Ascending aorta (tissue), 2 donors: ENCODE results near the gene TAF6. TPM values are rescaled to one million over a fixed set of nuclear protein-coding genes. Genes with fewer than 3 reads are reported as not detected.
A peak's percentile ranks its signal among the peaks of the same experiment; 100 is the strongest.

Source experiments
- DNase-seq, 2 donors: peaks; one replicate each; pipeline ENCODE4 v3.0.0-alpha.2; 2019; ENCODE audit warnings: low spot score in 2 of 2
- H3K27ac ChIP-seq, 2 donors: fragments of 200-600 bp; sonication (generic); one replicate each; pipeline ENCODE4 v1.5.1; 2016 to 2017; ENCODE audit warnings: mild to moderate bottlenecking in 1 of 2
- H3K27me3 ChIP-seq: fragments of 200-600 bp; sonication (generic); one replicate; pipeline ENCODE4 v1.5.1; 2017
- H3K36me3 ChIP-seq, 2 donors: fragments of 200-600 bp; sonication (generic); one replicate each; pipeline ENCODE4 v1.5.1; 2016
- H3K4me1 ChIP-seq, 2 donors: fragments of 200-600 bp; sonication (generic); one replicate each; pipeline ENCODE4 v1.5.1; 2016 to 2017; ENCODE audit warnings: mild to moderate bottlenecking in 1 of 2
- H3K4me3 ChIP-seq, 2 donors: fragments of 200-600 bp; sonication (generic); one replicate each; pipeline ENCODE4 v1.5.1; 2016 to 2017; ENCODE audit warnings: mild to moderate bottlenecking in 1 of 2
- H3K9me3 ChIP-seq, 2 donors: fragments of 200-600 bp; sonication (generic); one replicate each; pipeline ENCODE4 v1.5.1; 2016
- CTCF ChIP-seq, 3 experiments: fragments of 200-600 bp in 2 of 3; fragments of 450-650 bp in 1 of 3; sonication (generic) in 2 of 3; IDR thresholded peaks; one replicate each; pipeline ENCODE4 v1.5.1; 2016 to 2019; ENCODE audit warnings: antibody characterized with exemption in 3 of 3, mild to moderate bottlenecking in 1 of 3, moderate library complexity in 1 of 3
- intact Hi-C: fragments of 100-400 bp; cut with DNase I; formaldehyde crosslinking; loops from one replicate; pipeline ENCODE4 v1.15.1; 2023
- total RNA-seq: library from RNA; depleted of rRNA; stranded (reverse); fragments of >200 nt; gene quantifications from one replicate; pipeline ENCODE4 v1.1.0, GENCODE V29; 2016

TAF6 gene
- total RNA-seq, 1 donor from 2014 or later = 103 TPM

DNA sequence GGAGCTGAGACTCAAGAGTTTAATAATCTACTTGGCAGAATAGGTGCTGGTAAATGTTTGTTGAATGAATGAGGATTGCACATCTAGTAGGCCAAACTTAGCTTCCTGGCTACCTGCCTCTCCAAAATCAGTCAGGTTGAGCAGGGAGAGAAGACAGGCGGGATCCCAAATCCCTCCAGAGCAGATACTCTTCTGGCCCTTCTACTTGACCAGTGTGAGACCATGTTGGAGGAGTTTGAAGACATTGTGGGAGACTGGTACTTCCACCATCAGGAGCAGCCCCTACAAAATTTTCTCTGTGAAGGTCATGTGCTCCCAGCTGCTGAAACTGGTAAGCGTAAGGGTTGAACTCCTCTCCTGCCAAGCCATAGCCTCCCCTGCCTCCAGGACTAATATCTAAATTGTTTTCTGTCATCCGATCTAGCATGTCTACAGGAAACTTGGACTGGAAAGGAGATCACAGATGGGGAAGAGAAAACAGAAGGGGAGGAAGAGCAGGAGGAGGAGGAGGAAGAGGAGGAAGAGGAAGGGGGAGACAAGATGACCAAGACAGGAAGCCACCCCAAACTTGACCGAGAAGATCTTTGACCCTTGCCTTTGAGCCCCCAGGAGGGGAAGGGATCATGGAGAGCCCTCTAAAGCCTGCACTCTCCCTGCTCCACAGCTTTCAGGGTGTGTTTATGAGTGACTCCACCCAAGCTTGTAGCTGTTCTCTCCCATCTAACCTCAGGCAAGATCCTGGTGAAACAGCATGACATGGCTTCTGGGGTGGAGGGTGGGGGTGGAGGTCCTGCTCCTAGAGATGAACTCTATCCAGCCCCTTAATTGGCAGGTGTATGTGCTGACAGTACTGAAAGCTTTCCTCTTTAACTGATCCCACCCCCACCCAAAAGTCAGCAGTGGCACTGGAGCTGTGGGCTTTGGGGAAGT, 5.4 kb upstream of the TAF6 start:
- no peak overlapping the region for H3K27ac ChIP-seq
- peaks cover 0 to 20% of the 10 kb centered on the region in 2 donors for H3K4me1 ChIP-seq
- no peak for TF ChIP-seq CTCF (IDR thresholded peaks at IDR 0.05)
- no peak overlapping the region for H3K4me3 ChIP-seq
- no peaks in the 10 kb centered on the region for H3K27me3 ChIP-seq
- no peaks in the 10 kb centered on the region for H3K36me3 ChIP-seq
- H3K9me3 ChIP-seq = no peaks in the 10 kb centered on the region
- DNase-seq = no peak
- intact Hi-C loops = loop anchor here (10.0 kb wide), 1 partner anchor 300 kb away; the partner anchor contains the start of genes MEPCE and ZCWPW1

DNA sequence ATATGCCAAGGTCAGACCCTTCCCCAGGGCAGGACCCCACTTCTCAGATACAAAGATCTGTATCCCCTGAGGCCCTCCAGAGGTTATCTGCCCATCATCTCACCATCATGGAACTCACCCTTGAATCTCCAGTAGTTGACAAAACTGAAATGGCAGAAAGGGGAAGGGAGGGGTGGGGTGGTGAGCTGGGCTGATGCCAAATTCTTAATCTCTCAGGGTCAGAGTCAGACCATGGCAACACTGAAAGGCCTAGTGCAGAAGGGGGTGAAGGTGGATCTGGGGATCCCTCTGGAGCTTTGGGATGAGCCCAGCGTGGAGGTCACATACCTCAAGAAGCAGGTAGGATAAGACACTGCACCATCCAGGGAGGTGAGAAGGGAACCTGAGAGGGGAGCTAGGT, 3.4 kb upstream of the TAF6 start:
- no peak overlapping the region for H3K4me3 ChIP-seq
- intact Hi-C loops = loop anchor here (10.0 kb wide), 1 partner anchor 302 kb away; the partner anchor contains the start of genes MEPCE and ZCWPW1
- no peaks in the 10 kb centered on the region for H3K27me3 ChIP-seq
- H3K9me3 ChIP-seq = no peaks in the 10 kb centered on the region
- H3K36me3 ChIP-seq = no peaks in the 10 kb centered on the region
- peaks cover 0 to 16% of the 10 kb centered on the region in 2 donors for H3K4me1 ChIP-seq
- no peak overlapping the region for H3K27ac ChIP-seq
- no peak for DNase-seq
- no peak for TF ChIP-seq CTCF (IDR thresholded peaks at IDR 0.05)

- H3K36me3 ChIP-seq = no peaks in the 10 kb centered on the region
- no peaks in the 10 kb centered on the region for H3K27me3 ChIP-seq
- no peaks in the 10 kb centered on the region for H3K9me3 ChIP-seq
- intact Hi-C loops = loop anchor here (10.0 kb wide), 1 partner anchor 303 kb away; the partner anchor contains the start of genes MEPCE and ZCWPW1
- no peak for TF ChIP-seq CTCF (IDR thresholded peaks at IDR 0.05)
- DNase-seq = no peak
- peaks cover 0 to 16% of the 10 kb centered on the region in 2 donors for H3K4me1 ChIP-seq
- H3K4me3 ChIP-seq = no peak overlapping the region
- H3K27ac ChIP-seq = no peak overlapping the region
Observed at GRCh38 chr7:100122067-100122466, 2.9 kb upstream of the TAF6 start.

- H3K9me3 ChIP-seq = no peaks in the 10 kb centered on the region
- H3K4me1 ChIP-seq = peaks cover 0 to 9% of the 10 kb centered on the region in 2 donors
- peak overlapping the region; percentile 86 to 93 for H3K27ac ChIP-seq
- TF ChIP-seq CTCF (IDR thresholded peaks at IDR 0.05) = no peak
- H3K4me3 ChIP-seq = peak overlapping the region; percentile 70 to 84
- H3K36me3 ChIP-seq = no peaks in the 10 kb centered on the region
- no peak for DNase-seq
- H3K27me3 ChIP-seq = no peaks in the 10 kb centered on the region
- intact Hi-C loops = loop anchor here (10.0 kb wide), 1 partner anchor 304 kb away; the partner anchor contains the start of genes MEPCE and ZCWPW1
Observed at GRCh38 chr7:100120733-100121036, 1.5 kb upstream of the TAF6 start.

DNA sequence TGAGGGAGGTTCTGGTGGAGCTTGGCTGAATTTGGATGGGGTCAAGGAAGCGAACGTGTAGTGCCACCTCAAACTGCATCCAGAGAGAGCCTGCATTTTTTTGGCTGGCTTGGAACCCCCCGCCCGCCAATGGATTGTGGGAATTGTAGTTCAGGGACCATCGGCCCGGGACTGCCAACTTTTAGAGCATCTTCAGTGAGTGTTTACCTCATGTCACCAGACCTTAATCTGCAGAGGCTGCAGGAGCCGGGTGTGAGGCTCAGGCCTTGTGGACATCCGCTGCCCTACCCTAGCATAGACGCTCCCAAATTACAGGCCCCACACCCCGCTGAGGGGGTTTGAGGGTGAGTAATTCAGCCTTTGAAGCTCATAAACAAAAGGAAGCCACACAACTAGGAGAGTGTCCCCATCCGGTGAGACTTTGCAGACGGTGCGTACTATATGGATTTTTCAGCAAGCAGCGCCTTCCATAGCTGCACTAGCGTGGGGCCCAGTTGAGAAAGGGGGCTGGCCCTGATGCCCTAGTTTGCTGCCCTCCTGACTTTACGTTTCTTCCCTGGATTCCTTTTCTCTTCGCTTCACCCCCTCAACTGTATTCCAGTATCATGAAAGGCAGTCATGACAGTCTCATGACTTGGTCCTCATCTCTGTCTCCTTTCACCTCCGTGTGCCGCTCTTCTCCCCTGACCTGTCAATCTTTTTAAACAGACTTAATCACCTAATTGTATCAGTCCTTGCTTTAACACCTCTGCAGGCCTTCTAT, 993 bp upstream of the TAF6 start:
- Histone ChIP-seq H3K27ac (peak overlapping the region; percentile 86 to 93), H3K36me3 (no peaks in the 10 kb centered on the region), H3K27me3 (no peaks in the 10 kb centered on the region), H3K9me3 (no peaks in the 10 kb centered on the region), H3K4me3 (peak overlapping the region; percentile 70 to 84), H3K4me1 (peaks cover 0 to 9% of the 10 kb centered on the region in 2 donors)
- no peak for TF ChIP-seq CTCF (IDR thresholded peaks at IDR 0.05)
- DNase-seq = peak in 1 of 2 donors; percentile 84
- intact Hi-C loops = loop anchor here (1.0 to 10.0 kb wide), 3 partner anchors 19 to 305 kb away; partner anchors contain the start of genes AP4M1, LAMTOR4, MCM7 and MEPCE
